ENCODE data around the gene CNR2.

GRCh38 chr1:23959461-23960290 is 46.5 kb upstream of the CNR2 start, which contains the start of gene PNRC2:
- TF ChIP-seq CTCF (conservative IDR thresholded peaks at IDR 0.05; ENCODE audit: low read depth, low read length): no peak
- TF ChIP-seq EZH2 (IDR thresholded peaks at IDR 0.05; ENCODE audit: borderline replicate concordance, low read depth, low read length, poor library complexity, severe bottlenecking): no peak

All from A673 (cell line).